ENCODE data around the gene PLEK2. TPM values are rescaled to one million over a fixed set of nuclear protein-coding genes. Genes with fewer than 3 reads are reported as not detected.

The PLEK2 gene
- total and polyA plus RNA-seq, 4 donors, result 0.77 to 1.6 (median 1.0) TPM; not detected in 1

DNA sequence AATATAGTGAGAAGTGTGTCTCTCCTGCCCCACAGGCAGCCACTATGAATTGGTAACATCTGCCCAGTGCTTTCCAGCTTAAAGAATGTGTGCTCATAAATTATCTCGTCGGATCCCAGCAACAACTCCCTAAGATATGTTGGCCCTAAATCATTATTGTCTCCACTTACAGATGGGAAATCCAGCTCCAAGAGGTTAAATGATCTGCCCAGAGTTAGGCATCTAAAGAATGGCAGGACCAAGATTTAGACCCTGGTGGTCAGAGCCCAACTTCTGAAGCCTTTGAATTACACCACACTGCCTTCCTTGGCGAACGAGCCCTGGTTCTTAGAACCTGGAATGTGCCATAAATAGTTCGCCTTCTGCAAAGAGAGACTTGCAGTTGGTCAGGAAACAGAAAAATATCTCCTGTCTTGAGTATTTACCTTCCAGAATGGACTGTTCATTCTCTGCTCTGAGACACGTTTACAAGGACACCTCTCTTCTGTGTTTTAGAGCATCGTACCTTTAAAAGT, 20.1 kb upstream of the PLEK2 start:
- peaks cover 19% of the 10 kb centered on the region for H3K4me1 ChIP-seq (ENCODE audit: control insufficient read depth, insufficient read depth, low read length)
- no peak overlapping the region for H3K27ac ChIP-seq (ENCODE audit: low read depth, low read length)
- H3K9me3 ChIP-seq (ENCODE audit: control insufficient read depth, insufficient read depth, low read length), result no peaks in the 10 kb centered on the region
- 52% methylated on average over 7 of the region's 7 CpGs for WGBS (ENCODE audit: insufficient coverage)
- peak in 1 of 6 donors; percentile 16 for DNase-seq (ENCODE audit: low read depth in 4 of 6, low spot score in 6 of 6)
- no peaks in the 10 kb centered on the region for H3K36me3 ChIP-seq (ENCODE audit: control insufficient read depth, insufficient read depth, low read length)
- no peaks in the 10 kb centered on the region for H3K27me3 ChIP-seq (ENCODE audit: control insufficient read depth, insufficient read depth, low read length)
- no peak overlapping the region for H3K4me3 ChIP-seq (ENCODE audit: low read depth, low read length)

DNA sequence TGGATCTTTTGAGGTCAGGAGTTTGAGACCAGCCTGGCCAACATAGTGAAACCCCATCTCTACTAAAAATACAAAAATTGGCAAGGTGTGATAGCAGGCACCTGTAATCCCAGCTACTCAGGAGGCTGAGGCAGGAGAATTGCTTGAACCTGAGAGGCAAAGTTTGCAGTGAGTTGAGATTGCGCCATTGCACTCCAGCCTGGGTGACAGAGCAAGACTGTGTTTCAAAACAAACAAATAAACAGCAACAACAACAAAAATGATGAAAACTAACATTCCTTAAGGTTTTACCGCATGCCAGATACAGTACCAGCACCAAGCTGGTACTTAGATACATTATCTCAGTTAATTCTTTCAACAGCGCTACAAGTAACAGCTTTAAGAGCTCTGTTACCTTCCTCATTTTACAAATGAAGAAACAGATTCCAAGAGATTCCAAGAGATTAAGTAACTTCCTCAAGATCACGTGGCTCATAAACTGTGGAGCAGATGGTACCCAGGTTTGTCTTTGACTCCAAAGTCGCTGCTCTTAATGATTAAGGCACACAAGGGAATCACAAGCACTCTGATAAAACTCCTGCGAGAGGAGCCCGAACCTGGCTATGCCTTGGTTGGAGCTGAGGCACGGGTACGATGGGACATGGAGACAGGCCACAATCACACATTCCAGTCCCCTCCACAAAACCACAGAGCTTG, 17.7 kb upstream of the PLEK2 start:
- Histone ChIP-seq H3K27ac (ENCODE audit: low read depth, low read length) (no peak overlapping the region), H3K4me1 (ENCODE audit: control insufficient read depth, insufficient read depth, low read length) (peaks cover 12% of the 10 kb centered on the region), H3K27me3 (ENCODE audit: control insufficient read depth, insufficient read depth, low read length) (peaks cover 2% of the 10 kb centered on the region), H3K36me3 (ENCODE audit: control insufficient read depth, insufficient read depth, low read length) (no peaks in the 10 kb centered on the region), H3K4me3 (ENCODE audit: low read depth, low read length) (no peak overlapping the region), H3K9me3 (ENCODE audit: control insufficient read depth, insufficient read depth, low read length) (no peaks in the 10 kb centered on the region)
- WGBS (ENCODE audit: insufficient coverage), result 84% methylated on average over 7 of the region's 9 CpGs
- DNase-seq (ENCODE audit: low read depth in 4 of 6, low spot score in 6 of 6), result peak in 1 of 6 donors; percentile 69

DNA sequence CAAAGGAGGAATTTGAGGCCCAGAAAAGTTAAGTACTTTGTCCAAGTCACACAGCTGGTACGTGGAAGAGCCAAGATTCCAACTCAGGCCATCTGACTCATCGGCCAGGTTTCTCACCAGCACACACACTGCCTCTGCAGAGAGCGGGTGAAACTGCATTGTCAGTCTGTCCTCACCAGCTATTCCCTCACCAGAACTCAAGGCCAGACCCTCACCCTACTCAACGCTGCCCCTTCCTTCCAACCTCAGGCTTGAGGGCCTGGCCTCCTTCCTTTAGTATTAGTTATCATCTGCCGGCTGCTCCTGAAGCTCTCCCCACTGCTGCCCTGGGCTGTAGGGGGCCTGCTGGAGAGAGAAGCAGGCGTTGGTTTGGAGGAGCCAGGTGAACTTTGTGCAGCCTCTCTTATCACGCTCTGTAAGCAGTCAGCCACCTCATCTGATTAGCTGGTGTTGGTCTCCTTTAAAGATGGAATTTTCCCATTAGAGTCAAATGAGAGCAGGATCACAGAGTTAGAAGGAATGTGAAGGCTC, 16.6 kb upstream of the PLEK2 start:
- no peaks in the 10 kb centered on the region for H3K9me3 ChIP-seq (ENCODE audit: control insufficient read depth, insufficient read depth, low read length)
- no peak for DNase-seq (ENCODE audit: low read depth in 4 of 6, low spot score in 6 of 6)
- peaks cover 12% of the 10 kb centered on the region for H3K4me1 ChIP-seq (ENCODE audit: control insufficient read depth, insufficient read depth, low read length)
- H3K36me3 ChIP-seq (ENCODE audit: control insufficient read depth, insufficient read depth, low read length), result no peaks in the 10 kb centered on the region
- H3K27ac ChIP-seq (ENCODE audit: low read depth, low read length), result no peak overlapping the region
- 90% methylated on average over 5 of the region's 7 CpGs for WGBS (ENCODE audit: insufficient coverage)
- peaks cover 2% of the 10 kb centered on the region for H3K27me3 ChIP-seq (ENCODE audit: control insufficient read depth, insufficient read depth, low read length)
- no peak overlapping the region for H3K4me3 ChIP-seq (ENCODE audit: low read depth, low read length)

DNA sequence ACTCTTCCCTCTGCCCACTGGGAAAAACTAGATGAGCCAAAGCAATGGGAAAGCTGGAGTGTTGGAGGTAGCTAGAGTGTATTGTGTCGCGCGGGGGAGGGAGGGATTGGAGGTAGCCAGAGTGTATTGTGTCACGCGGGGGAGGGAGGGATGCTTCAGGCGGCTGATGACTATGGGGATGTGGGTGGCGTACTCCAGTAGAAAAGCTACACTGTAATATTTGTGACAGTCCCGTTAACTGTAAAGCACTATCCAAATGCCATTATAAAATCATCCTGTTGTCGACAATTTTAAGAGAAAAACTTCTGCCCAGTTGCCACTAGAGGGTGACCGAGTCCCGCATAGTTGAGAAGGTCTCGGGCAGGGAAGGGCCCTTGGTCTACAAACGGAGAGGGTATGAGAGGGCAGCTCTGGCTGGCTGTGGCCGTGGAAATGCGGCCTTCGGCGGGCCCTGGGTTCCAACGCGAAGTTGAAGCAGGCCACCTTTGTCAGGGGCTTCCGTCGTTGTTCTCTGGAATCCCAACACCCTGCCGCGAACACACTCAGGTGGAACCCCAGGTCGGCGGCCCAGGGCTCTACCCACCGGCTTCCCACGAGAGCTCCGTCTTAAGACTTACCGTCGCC, 15.1 kb upstream of the PLEK2 start:
- H3K4me3 ChIP-seq (ENCODE audit: low read depth, low read length), result no peak overlapping the region
- WGBS (ENCODE audit: insufficient coverage), result 35% methylated on average over 24 of the region's 30 CpGs
- peak; percentile 59 to 95 (median 70) for DNase-seq (ENCODE audit: low read depth in 4 of 6, low spot score in 6 of 6)

DNA sequence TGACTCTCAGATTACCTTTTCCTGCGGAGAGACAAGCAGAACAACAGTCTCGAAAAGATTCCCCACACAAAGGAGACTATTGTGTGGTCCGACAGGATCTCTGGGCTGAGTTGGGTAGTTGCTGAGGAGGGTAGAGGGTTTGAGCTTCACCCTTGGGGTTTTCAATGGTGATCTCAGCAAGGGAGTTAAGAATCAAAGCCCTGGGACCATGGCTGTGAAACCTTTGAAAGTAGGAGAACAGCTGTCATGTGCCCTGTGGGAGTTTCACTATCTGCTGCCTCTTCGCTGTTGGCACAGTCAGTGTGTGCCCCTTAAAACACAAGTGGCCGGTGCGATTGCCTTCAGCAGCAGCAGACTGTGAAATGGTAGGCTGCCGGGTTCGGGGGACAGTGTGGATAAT, 14.2 kb upstream of the PLEK2 start:
- peaks cover 2% of the 10 kb centered on the region for H3K27me3 ChIP-seq (ENCODE audit: control insufficient read depth, insufficient read depth, low read length)
- no peaks in the 10 kb centered on the region for H3K36me3 ChIP-seq (ENCODE audit: control insufficient read depth, insufficient read depth, low read length)
- peaks cover 12% of the 10 kb centered on the region for H3K4me1 ChIP-seq (ENCODE audit: control insufficient read depth, insufficient read depth, low read length)
- no peak overlapping the region for H3K4me3 ChIP-seq (ENCODE audit: low read depth, low read length)
- DNase-seq (ENCODE audit: low read depth in 4 of 6, low spot score in 6 of 6), result no peak
- WGBS (ENCODE audit: insufficient coverage), result 17% methylated on average over 1 of the region's 8 CpGs
- H3K9me3 ChIP-seq (ENCODE audit: control insufficient read depth, insufficient read depth, low read length), result no peaks in the 10 kb centered on the region
- H3K27ac ChIP-seq (ENCODE audit: low read depth, low read length), result no peak overlapping the region

More for the DNA sequence above, 15.1 kb upstream of the PLEK2 start:
- Histone ChIP-seq H3K4me1 (ENCODE audit: control insufficient read depth, insufficient read depth, low read length) (peaks cover 12% of the 10 kb centered on the region), H3K27me3 (ENCODE audit: control insufficient read depth, insufficient read depth, low read length) (peaks cover 2% of the 10 kb centered on the region), H3K9me3 (ENCODE audit: control insufficient read depth, insufficient read depth, low read length) (no peaks in the 10 kb centered on the region), H3K36me3 (ENCODE audit: control insufficient read depth, insufficient read depth, low read length) (no peaks in the 10 kb centered on the region), H3K27ac (ENCODE audit: low read depth, low read length) (no peak overlapping the region)

DNA sequence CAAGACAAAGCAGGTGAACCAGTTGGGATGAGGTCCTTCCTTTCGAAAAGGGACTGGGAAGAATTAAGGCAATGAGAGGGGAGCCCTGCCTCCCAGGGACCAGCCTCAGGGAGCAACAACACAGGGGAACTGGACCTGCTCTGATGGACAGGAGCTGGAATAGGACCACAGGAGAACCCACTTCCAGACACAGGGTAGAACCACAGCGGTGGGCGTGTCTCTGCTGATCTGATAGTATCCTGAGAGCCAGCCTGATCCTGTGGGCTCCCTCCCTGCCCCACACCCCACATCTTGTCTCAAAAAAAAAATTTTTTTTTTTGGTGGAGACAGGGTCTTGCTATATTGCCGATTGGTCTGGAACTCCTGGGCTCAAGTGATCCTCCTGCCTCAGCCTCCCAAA, 13.6 kb upstream of the PLEK2 start:
- DNase-seq (ENCODE audit: low read depth in 4 of 6, low spot score in 6 of 6), result no peak
- WGBS (ENCODE audit: insufficient coverage), result 96% methylated on average over 4 of the region's 4 CpGs
- H3K4me3 ChIP-seq (ENCODE audit: low read depth, low read length), result no peak overlapping the region

DNA sequence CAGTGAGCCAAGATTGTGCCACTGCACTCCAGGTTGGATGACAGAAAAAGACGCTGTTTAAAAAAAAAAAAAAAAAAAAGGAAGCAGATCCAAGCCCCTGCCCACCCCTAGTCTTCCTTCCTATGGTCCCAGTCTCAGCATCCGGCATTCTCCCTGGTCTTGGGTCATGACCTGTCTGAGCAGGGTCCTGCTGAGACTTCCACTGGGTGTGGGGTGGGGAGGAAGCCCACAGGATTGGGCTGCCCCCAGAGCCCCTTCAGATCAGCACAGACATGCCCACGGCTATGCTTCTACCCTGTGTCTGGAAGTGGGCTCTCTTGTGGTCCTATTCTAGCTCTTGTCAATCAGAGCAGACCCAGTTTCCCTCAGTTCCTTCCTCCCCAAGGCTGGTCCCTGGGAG, 12.6 kb upstream of the PLEK2 start:
- Histone ChIP-seq H3K36me3 (ENCODE audit: control insufficient read depth, insufficient read depth, low read length) (no peaks in the 10 kb centered on the region), H3K4me3 (ENCODE audit: low read depth, low read length) (no peak overlapping the region), H3K9me3 (ENCODE audit: control insufficient read depth, insufficient read depth, low read length) (no peaks in the 10 kb centered on the region), H3K27ac (ENCODE audit: low read depth, low read length) (no peak overlapping the region), H3K27me3 (ENCODE audit: control insufficient read depth, insufficient read depth, low read length) (peaks cover 2% of the 10 kb centered on the region), H3K4me1 (ENCODE audit: control insufficient read depth, insufficient read depth, low read length) (peaks cover 12% of the 10 kb centered on the region)
- DNase-seq (ENCODE audit: low read depth in 4 of 6, low spot score in 6 of 6), result no peak
- WGBS (ENCODE audit: insufficient coverage), result 83% methylated on average over 1 of the region's 3 CpGs

More for the DNA sequence above, 13.6 kb upstream of the PLEK2 start:
- H3K27ac ChIP-seq (ENCODE audit: low read depth, low read length), result no peak overlapping the region
- H3K27me3 ChIP-seq (ENCODE audit: control insufficient read depth, insufficient read depth, low read length), result peaks cover 2% of the 10 kb centered on the region
- no peaks in the 10 kb centered on the region for H3K9me3 ChIP-seq (ENCODE audit: control insufficient read depth, insufficient read depth, low read length)
- peaks cover 12% of the 10 kb centered on the region for H3K4me1 ChIP-seq (ENCODE audit: control insufficient read depth, insufficient read depth, low read length)
- H3K36me3 ChIP-seq (ENCODE audit: control insufficient read depth, insufficient read depth, low read length), result no peaks in the 10 kb centered on the region

DNA sequence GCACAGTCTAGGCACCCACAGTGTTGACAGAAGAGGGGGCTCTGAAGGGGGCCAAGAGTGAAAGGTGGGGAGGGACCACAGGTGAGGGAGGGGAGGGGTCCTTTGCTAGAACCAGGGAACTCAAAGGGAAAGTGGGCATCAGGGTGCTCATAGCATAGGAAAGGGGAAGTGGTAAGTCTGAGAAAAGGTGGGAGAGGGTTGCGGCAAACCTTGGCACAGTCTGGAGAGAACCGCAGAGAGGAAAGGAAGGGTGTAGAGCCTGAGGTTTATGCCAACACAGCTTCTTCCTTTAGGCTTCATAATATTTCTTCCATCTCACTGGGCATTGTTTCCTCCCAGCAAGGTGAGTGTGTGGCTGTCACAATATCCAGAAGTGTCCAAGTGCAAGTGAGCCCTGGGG, 11.5 kb upstream of the PLEK2 start:
- Histone ChIP-seq H3K9me3 (ENCODE audit: control insufficient read depth, insufficient read depth, low read length) (no peaks in the 10 kb centered on the region), H3K27me3 (ENCODE audit: control insufficient read depth, insufficient read depth, low read length) (peaks cover 2% of the 10 kb centered on the region), H3K27ac (ENCODE audit: low read depth, low read length) (no peak overlapping the region), H3K4me1 (ENCODE audit: control insufficient read depth, insufficient read depth, low read length) (peaks cover 12% of the 10 kb centered on the region), H3K36me3 (ENCODE audit: control insufficient read depth, insufficient read depth, low read length) (no peaks in the 10 kb centered on the region), H3K4me3 (ENCODE audit: low read depth, low read length) (no peak overlapping the region)
- no CpG with 5 or more reads among the region's 2 CpGs for WGBS (ENCODE audit: insufficient coverage)
- no peak for DNase-seq (ENCODE audit: low read depth in 4 of 6, low spot score in 6 of 6)

DNA sequence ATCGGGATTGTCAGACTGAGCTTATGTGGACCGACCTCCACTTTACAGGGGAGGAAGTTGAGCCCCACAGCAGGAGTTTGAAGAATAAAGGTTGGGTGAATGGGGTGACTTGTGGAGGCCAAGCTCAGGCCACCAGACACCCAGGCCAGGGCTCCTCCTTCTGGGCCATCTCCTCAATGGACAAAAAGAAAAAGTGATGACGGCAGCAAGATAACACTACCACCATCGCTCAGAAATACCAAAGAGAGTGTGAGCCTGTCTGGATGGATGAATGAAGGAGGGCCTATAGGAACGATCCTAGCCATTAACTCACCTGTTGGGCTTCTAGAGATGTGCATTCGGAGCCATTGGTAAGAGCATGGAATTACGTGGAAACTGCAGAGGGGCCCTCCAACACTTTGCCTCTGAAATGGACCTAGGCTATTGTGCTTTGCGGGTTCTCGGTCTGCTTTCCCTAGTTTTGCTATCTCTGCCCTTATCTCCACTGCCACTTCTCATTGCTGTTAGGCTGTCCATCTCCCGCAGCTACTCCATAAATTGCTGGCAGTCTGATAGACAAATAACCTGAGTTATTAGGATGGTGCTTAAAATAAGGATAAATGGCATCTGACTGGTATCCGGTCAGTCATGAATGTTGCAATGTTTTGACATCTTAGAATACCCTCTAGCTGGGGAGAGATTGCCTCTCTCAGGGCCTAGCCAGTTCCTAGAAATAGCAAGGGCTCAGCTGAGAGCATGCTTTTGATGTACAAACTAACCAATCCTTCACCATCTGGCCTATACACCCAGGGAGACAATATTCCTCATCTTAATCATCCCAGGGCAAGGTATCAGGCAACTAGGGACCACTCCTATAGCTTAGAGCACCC, 9.6 kb upstream of the PLEK2 start:
- Histone ChIP-seq H3K36me3 (ENCODE audit: control insufficient read depth, insufficient read depth, low read length) (no peaks in the 10 kb centered on the region), H3K27ac (ENCODE audit: low read depth, low read length) (no peak overlapping the region), H3K9me3 (ENCODE audit: control insufficient read depth, insufficient read depth, low read length) (no peaks in the 10 kb centered on the region), H3K27me3 (ENCODE audit: control insufficient read depth, insufficient read depth, low read length) (peaks cover 2% of the 10 kb centered on the region), H3K4me3 (ENCODE audit: low read depth, low read length) (no peak overlapping the region), H3K4me1 (ENCODE audit: control insufficient read depth, insufficient read depth, low read length) (peaks cover 3% of the 10 kb centered on the region)
- DNase-seq (ENCODE audit: low read depth in 4 of 6, low spot score in 6 of 6), result no peak
- WGBS (ENCODE audit: insufficient coverage), result 95% methylated on average over 8 of the region's 11 CpGs

Measured in spinal cord (tissue), 10 donors.